Endodermal cell (in vitro differentiated cells): ENCODE data around the gene SPRED1. TPM values are rescaled to one million over a fixed set of nuclear protein-coding genes. Genes with fewer than 3 reads are reported as not detected.
A peak's percentile ranks its signal among the peaks of the same experiment; 100 is the strongest.

Source experiments
- DNase-seq: peaks from one replicate; pipeline ENCODE4 v3.0.0-alpha.2; 2017
- H3K27ac ChIP-seq: 2 replicates; pipeline ENCODE4 v1.5.1; 2013; ENCODE audit warnings: mild to moderate bottlenecking, low read depth, low read length, moderate library complexity
- H3K27me3 ChIP-seq: 2 replicates; pipeline ENCODE4 v1.6.1; 2013; ENCODE audit warnings: mild to moderate bottlenecking, low read length, moderate library complexity; ENCODE audit not compliant: insufficient read depth, control insufficient read depth, poor library complexity, severe bottlenecking
- H3K36me3 ChIP-seq: 2 replicates; pipeline ENCODE4 v1.7.0; 2013; ENCODE audit warnings: mild to moderate bottlenecking, low read length, moderate library complexity; ENCODE audit not compliant: control insufficient read depth, insufficient read depth
- H3K4me1 ChIP-seq: one replicate; pipeline ENCODE4 v1.7.0; 2013; ENCODE audit warnings: low read length; ENCODE audit not compliant: control insufficient read depth, insufficient read depth
- H3K4me3 ChIP-seq: 2 replicates; pipeline ENCODE4 v1.5.1; 2013; ENCODE audit warnings: mild to moderate bottlenecking, low read length, moderate library complexity
- H3K9ac ChIP-seq: 2 replicates; pipeline ENCODE4 v1.6.1; 2013; ENCODE audit warnings: mild to moderate bottlenecking, low read length, moderate library complexity; ENCODE audit not compliant: poor library complexity, severe bottlenecking; ENCODE audit errors: extremely low read depth
- H3K9me3 ChIP-seq: 2 replicates; pipeline ENCODE4 v1.6.1; 2013; ENCODE audit warnings: mild to moderate bottlenecking, low read length, moderate library complexity; ENCODE audit not compliant: control insufficient read depth
- H3K27ac Mint-ChIP-seq: 2 replicates; pipeline ENCODE4 v1.8.0; 2020; ENCODE audit warnings: mixed read lengths
- H3K27me3 Mint-ChIP-seq: 2 replicates; pipeline ENCODE4 v1.8.0; 2021; ENCODE audit warnings: mild to moderate bottlenecking, mixed read lengths; ENCODE audit not compliant: insufficient read depth
- H3K36me3 Mint-ChIP-seq: 2 replicates; pipeline ENCODE4 v1.8.0; 2020; ENCODE audit warnings: low read depth, mixed read lengths
- H3K4me1 Mint-ChIP-seq: 2 replicates; pipeline ENCODE4 v1.8.0; 2020; ENCODE audit warnings: mixed read lengths
- H3K4me3 Mint-ChIP-seq: 2 replicates; pipeline ENCODE4 v1.8.0; 2020; ENCODE audit warnings: mild to moderate bottlenecking, moderate library complexity, mixed read lengths
- H3K9me3 Mint-ChIP-seq: 2 replicates; pipeline ENCODE4 v1.8.0; 2020; ENCODE audit warnings: mild to moderate bottlenecking, mixed read lengths
- CTCF ChIP-seq: fragments of 200-600 bp; sonication (generic); conservative IDR thresholded peaks from 2 replicates; pipeline ENCODE4 v1.5.0; 2021; ENCODE audit warnings: antibody characterized with exemption, mild to moderate bottlenecking
- WGBS, 2 experiments: methylation state at CpG; one replicate each; pipeline versions ENCODE4 v1.1.5 to v1.1.7; 2013; ENCODE audit warnings: missing lambda C conversion rate in 2 of 2, mixed read lengths in 1 of 2; ENCODE audit not compliant: insufficient coverage in 1 of 2, insufficient read length in 1 of 2; 5-methylcytosine and 5-hydroxymethylcytosine counted together
- total RNA-seq, 2 donors: library from RNA; stranded (reverse); fragmentation: NEBNext Ultra II Directional in 1 of 2; extraction: Animal tissue kit (Norgen Biotek cat#: 25700) in 1 of 2; gene quantifications; 2 replicates in 1 of 2; 3 replicates in 1 of 2; pipeline ENCODE4 v1.2.1, GENCODE V29; 2021

SPRED1 gene
- total RNA-seq, 2 donors from 2014 or later = 50.8 to 61.7 TPM

GRCh38 chr15:38238311-38238710, 14.3 kb upstream of the SPRED1 start:
- H3K9me3 ChIP-seq = no peaks in the 10 kb centered on the region
- Mint-ChIP-seq H3K4me3 (no peak overlapping the region), H3K36me3 (no peaks in the 10 kb centered on the region), H3K9me3 (no peaks in the 10 kb centered on the region), H3K27ac (no peak overlapping the region), H3K4me1 (peaks cover 14% of the 10 kb centered on the region), H3K27me3 (no peaks in the 10 kb centered on the region)
- peaks cover 7% of the 10 kb centered on the region for H3K4me1 ChIP-seq
- no peak for TF ChIP-seq CTCF
- no peak overlapping the region for H3K9ac ChIP-seq
- H3K36me3 ChIP-seq = no peaks in the 10 kb centered on the region
- H3K27me3 ChIP-seq = no peaks in the 10 kb centered on the region
- 92% methylated on average over 2 of the region's 2 CpGs; no CpG with 5 or more reads in 1 of the 2 experiments for WGBS, 2 experiments
- no peak overlapping the region for H3K4me3 ChIP-seq
- DNase-seq = no peak
- no peak overlapping the region for H3K27ac ChIP-seq

DNA sequence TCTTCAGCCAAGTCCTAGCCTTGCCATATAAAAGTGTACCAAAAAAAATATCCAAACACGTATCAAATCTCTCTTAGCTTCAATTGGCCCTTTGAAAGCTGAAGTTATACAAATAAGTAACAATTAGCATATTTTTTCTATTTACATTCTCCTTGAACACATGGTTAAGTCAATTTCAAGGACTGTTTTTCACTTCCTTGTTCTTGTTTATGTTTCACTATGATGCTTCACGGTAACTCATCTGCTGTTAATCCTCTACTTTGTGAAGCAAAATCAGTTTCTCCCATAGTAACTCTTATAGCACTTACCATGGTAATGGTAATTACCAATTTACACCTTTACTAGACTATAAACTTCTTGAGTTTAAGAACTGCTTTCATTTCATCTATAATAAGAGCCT, 10.6 kb upstream of the SPRED1 start:
- DNase-seq = no peak
- no peak for TF ChIP-seq CTCF
- WGBS, 2 experiments = 83% methylated on average over 2 of the region's 2 CpGs; no CpG with 5 or more reads in 1 of the 2 experiments

GRCh38 chr15:38243278-38244055, 9.2 kb upstream of the SPRED1 start:
- WGBS, 2 experiments = 71 to 83% methylated on average over 4 to 5 of the region's 6 CpGs
- Histone ChIP-seq H3K36me3 (no peaks in the 10 kb centered on the region), H3K4me1 (peaks cover 8% of the 10 kb centered on the region), H3K27ac (no peak overlapping the region), H3K4me3 (peak overlapping the region; percentile 16), H3K9me3 (no peaks in the 10 kb centered on the region), H3K9ac (no peak overlapping the region), H3K27me3 (no peaks in the 10 kb centered on the region)
- no peak for DNase-seq
- Mint-ChIP-seq H3K4me1 (peaks cover 51% of the 10 kb centered on the region), H3K27me3 (no peaks in the 10 kb centered on the region), H3K36me3 (no peaks in the 10 kb centered on the region), H3K4me3 (no peak overlapping the region), H3K9me3 (peaks cover 3% of the 10 kb centered on the region), H3K27ac (peak overlapping the region; percentile 33)
- TF ChIP-seq CTCF = no peak

More for the DNA sequence above, 10.6 kb upstream of the SPRED1 start:
- peaks cover 36% of the 10 kb centered on the region for H3K4me1 Mint-ChIP-seq
- Histone ChIP-seq H3K36me3 (no peaks in the 10 kb centered on the region), H3K9me3 (no peaks in the 10 kb centered on the region), H3K27me3 (no peaks in the 10 kb centered on the region), H3K27ac (no peak overlapping the region), H3K4me3 (no peak overlapping the region), H3K9ac (no peak overlapping the region), H3K4me1 (peaks cover 8% of the 10 kb centered on the region)
- no peaks in the 10 kb centered on the region for H3K27me3 Mint-ChIP-seq
- H3K27ac Mint-ChIP-seq = no peak overlapping the region
- no peaks in the 10 kb centered on the region for H3K36me3 Mint-ChIP-seq
- H3K4me3 Mint-ChIP-seq = no peak overlapping the region
- peaks cover 3% of the 10 kb centered on the region for H3K9me3 Mint-ChIP-seq
